RWPE1 (cell line): ENCODE data around the gene RFNG.
"Not testable (repeated sequence)": the region's sequence is repeated elsewhere in the genome, so short reads cannot be mapped to it uniquely, and the experiment has no call there.

Experiments used
- CTCF ChIA-PET: fragments of 350-600 bp; sonication (Branson Sonifier 250); formaldehyde crosslinking; extraction: SDS; loops from one replicate; lab custom pipeline; 2021; lab: Yijun Ruan, JAX
- POLR2A ChIA-PET: fragments of 400-600 bp; formaldehyde crosslinking; extraction: SDS; loops from one replicate; lab custom pipeline; 2020; ENCODE audit warnings: antibody characterized with exemption; ENCODE audit not compliant: low non-redundant PET; lab: Yijun Ruan, JAX
- DNase-seq: peaks from one replicate; pipeline ENCODE4 v3.0.0; 2012; ENCODE audit warnings: low spot score
- H3K27ac ChIP-seq: fragments of 450-650 bp; 2 replicates; pipeline ENCODE4 v1.5.1; 2017
- TF ChIP-seq, protein P1 (sequence below): fragments of 450-650 bp; conservative IDR thresholded peaks from 2 replicates; pipeline ENCODE4 v1.5.1; 2017; ENCODE audit warnings: low read depth, mild to moderate bottlenecking

The RFNG gene

DNA sequence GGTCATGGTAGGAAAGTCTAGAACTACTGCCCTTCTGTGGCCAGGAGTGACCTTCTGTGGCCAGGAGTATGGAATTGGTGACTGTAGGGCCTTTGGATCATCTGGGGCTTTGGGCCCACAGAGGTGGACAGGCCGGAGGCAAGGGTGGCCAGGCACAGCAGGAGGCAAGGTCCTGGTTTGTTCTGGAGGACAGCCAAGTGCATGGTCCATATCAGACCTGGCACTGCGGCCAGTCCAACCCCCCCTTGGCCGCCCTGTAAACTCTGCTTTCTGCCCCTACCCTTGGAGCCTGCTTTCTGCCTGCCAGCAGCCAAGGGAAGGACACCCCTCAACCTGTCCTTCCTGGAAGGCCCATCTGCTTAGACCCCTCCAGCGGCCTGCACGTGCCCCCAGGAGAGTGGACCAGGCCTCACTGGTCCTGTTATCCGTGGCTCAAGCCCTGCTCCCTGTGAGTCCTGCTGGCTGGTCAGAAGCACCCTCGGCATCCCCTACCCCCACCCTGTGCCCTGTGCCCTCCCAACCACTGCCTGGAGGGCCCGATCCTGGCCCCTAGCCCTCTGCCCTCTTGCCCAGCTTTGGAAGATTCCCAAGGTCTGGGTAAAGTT, 11.8 kb downstream of the RFNG start:
- DNase-seq: no peak
- CTCF ChIA-PET: interaction anchor here (1.8 kb wide), 1 partner anchor 9 kb away, joined by 6 read pairs; no protein-coding TSS in a partner anchor
- H3K27ac ChIP-seq: no peak overlapping the region
- TF ChIP-seq, protein P1, sequence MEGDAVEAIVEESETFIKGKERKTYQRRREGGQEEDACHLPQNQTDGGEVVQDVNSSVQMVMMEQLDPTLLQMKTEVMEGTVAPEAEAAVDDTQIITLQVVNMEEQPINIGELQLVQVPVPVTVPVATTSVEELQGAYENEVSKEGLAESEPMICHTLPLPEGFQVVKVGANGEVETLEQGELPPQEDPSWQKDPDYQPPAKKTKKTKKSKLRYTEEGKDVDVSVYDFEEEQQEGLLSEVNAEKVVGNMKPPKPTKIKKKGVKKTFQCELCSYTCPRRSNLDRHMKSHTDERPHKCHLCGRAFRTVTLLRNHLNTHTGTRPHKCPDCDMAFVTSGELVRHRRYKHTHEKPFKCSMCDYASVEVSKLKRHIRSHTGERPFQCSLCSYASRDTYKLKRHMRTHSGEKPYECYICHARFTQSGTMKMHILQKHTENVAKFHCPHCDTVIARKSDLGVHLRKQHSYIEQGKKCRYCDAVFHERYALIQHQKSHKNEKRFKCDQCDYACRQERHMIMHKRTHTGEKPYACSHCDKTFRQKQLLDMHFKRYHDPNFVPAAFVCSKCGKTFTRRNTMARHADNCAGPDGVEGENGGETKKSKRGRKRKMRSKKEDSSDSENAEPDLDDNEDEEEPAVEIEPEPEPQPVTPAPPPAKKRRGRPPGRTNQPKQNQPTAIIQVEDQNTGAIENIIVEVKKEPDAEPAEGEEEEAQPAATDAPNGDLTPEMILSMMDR: no peak
- POLR2A ChIA-PET: no interaction called here

DNA sequence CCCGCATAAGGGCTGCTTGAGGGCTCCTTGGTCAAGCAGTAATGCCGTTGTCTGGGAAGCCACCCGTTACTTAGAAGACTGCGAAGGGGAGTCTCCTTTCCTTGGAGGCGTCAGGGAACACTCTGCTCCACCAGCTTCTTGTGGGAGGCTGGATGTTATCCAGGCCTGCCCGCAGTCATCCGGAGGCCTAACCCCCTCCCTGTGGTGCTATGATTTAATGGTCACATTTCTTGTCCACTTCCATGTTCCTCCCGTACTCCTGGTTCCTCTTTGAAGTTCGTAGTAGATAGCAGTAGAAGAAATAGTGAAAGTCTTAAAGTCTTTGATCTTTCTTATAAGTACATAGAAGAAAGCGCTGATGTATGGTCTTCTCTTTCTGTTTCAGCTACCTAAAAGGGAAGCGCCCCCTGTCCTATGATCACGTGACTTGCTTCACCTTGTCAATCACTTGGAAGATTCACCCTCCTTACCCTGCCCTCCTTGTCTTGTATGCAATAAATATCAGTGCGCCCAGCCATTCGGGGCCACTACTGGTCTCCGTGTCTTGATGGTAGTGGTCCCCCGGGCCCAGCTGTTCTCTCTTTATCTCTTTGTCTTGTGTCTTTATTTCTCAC, 12.7 kb downstream of the RFNG start:
- CTCF ChIA-PET, H3K27ac ChIP-seq, DNase-seq: not testable (repeated sequence)
- POLR2A ChIA-PET: interaction anchor here (0.7 kb wide), 1 partner anchor 10 kb away, joined by 3 read pairs; no protein-coding TSS in a partner anchor

DNA sequence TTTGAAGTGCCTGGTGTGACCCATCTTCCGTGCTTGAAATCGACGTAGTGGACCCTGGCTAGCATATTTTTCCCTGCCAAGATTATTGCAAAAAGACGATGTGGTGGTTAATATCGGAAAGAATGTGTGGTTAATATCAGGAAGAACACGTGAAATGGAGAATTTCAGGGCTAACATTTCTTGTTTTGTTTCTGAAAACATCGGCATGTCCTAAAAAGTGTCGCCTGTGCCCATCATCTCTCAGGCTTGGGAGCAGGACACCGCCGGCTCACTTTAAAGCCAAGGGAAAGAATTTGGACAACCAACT, 13.8 kb downstream of the RFNG start:
- H3K27ac ChIP-seq: peak overlapping the region; percentile 89

DNA sequence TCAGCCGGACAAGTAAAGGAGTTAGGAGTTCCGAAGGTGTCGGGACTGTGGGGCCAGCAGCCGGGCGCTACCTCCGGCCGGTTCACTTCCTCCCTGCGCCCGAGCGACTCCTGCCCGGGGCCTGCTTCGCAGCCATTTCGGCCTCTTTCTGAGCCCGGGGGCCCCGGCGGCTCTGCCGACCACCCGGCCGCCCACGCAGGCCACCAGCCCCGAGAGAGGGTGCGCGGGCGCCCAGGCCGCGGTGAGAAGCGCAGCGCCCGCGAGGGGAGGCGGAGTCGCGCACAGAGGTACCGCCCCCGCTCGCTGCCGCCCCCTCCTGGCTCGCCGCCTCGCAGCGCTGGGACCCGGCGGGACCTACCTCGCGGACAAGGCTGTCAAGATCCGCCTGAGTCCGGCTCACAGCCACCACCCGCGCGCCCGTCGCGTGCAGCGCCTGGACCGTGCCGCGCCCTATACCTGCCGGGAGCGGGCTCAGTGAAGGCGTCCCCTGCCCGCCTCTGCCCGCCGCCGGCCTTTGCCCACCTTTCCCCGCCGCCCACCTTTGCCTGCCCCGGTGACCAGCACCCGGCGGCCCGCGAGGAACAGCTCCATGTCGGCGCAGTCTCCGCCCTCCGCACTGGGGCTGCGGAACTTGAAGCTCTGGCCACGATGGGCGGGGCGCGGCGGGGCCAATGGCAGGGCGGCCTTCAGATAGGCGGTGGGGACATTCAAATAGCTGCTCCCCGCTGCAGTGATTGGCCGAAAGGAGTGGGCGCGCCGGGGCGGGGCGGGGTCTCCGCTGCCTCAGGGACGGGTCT, 14.3 kb downstream of the RFNG start, which contains the start of gene DCXR:
TSS of gene DCXR (minus strand) at position 606 of the 797 bp plus-strand sequence. CDS start at position 591, 15 bp downstream.
- ChIA-PET CTCF (interaction anchor here (0.6 to 1.3 kb wide), 8 partner anchors 8 to 286 kb away, joined by 3 to 6 read pairs (median 4); partner anchors contain the start of genes ASPSCR1 and NOTUM), POLR2A (interaction anchor here (0.6 to 1.0 kb wide), 3 partner anchors 13 to 107 kb away, joined by 4 read pairs; partner anchors contain the start of genes CENPX and LRRC45)
- DNase-seq: peak; percentile 95
- H3K27ac ChIP-seq: peak within 1 kb of the TSS; percentile 89
- TF ChIP-seq, protein P1: peak; percentile 96

More for the DNA sequence above, 13.8 kb downstream of the RFNG start:
- DNase-seq: no peak
- TF ChIP-seq, protein P1: no peak
- POLR2A ChIA-PET: interaction anchor here (0.6 to 1.0 kb wide), 3 partner anchors 13 to 107 kb away, joined by 4 read pairs; partner anchors contain the start of genes CENPX and LRRC45
- CTCF ChIA-PET: interaction anchor here (0.6 to 0.9 kb wide), 6 partner anchors 9 to 98 kb away, joined by 3 to 6 read pairs (median 4); partner anchors contain the start of genes ASPSCR1 and NOTUM

DNA sequence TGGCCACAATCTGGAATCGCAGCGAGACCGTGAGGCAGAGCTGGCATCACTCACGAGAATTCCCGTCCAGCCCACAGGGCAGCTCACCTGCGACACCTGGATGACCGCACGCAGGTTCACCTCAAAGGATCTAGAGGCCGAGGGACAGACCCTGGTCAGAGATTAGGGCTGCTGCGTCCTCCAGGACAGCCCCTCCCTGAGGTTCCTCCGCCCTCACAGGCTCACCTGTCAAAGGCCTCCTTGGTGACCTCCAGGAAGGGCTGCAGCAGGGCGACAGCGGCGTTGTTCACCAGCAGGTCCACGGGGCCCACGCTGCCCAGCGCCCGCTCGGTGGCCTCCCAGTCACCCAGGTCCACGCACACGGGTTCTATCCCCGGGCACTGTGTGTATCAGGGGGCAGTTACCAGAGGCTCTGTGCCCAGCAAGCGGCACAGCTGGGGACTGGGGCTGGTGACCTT, 14.9 kb downstream of the RFNG start:
- TF ChIP-seq, protein P1: no peak
- ChIA-PET POLR2A (no interaction called here), CTCF (interaction anchor here (0.6 to 1.3 kb wide), 2 partner anchors 9 to 287 kb away, joined by 3 to 5 read pairs; no protein-coding TSS in a partner anchor)
- no peak for DNase-seq
- H3K27ac ChIP-seq: peak overlapping the region; percentile 89

DNA sequence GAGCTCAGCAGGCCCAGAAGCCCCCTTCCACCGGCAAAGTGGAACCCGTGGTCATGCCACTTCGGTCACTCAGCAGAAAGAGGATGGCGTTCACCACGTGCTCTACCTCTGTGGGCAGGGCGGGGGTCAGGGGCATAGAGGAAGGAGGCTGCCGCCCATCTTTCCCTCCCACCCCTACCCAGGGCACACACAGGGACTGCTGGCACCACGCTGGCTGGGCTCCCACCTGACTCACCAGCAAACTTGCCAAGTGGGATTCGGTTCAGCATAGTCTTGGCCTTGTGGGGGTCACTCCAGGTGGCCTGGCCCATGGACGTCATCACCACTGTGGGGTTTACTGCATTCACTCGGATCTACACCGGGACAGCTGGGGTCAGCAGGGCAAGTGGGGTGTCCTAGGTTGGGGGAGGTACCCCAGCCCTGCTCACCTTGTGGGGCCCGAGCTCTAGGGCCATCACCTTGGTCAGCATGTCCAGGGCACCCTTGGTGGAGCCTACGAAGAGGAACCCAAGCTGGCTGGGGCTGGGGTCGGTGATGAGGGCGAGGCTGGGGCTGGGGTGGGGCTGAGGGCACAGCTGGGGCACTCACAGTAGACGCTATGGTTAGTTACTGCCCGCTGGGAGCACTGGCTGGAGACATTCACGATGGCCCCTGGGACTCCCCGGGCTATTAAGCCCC, 15.5 kb downstream of the RFNG start:
- H3K27ac ChIP-seq: peak overlapping the region; percentile 89
- POLR2A ChIA-PET: no interaction called here
- no peak for DNase-seq

More for the DNA sequence above, 15.5 kb downstream of the RFNG start:
- TF ChIP-seq, protein P1: no peak
- CTCF ChIA-PET: interaction anchor here (0.6 to 1.3 kb wide), 2 partner anchors 9 to 288 kb away, joined by 3 to 5 read pairs; no protein-coding TSS in a partner anchor
